ENCODE results near the gene EPB41. TPM values are rescaled to one million over a fixed set of nuclear protein-coding genes. Genes with fewer than 3 reads are reported as not detected.

Gene EPB41
- total and polyA plus RNA-seq, 2 of the 4 experiments (the other 2 are of a cell fraction): 4.6 to 10.0 TPM

- Histone ChIP-seq H2BK120ac (ENCODE audit: low read depth, low read length) (no peak overlapping the region), H3K27ac (ENCODE audit: insufficient read depth, low read length) (no peak overlapping the region), H2BK20ac (ENCODE audit: low read depth, low read length) (no peak overlapping the region), H2BK5ac (ENCODE audit: low read depth, low read length, poor library complexity, severe bottlenecking) (no peak overlapping the region), H2AFZ (replicated peaks; ENCODE audit: low read length, poor library complexity) (peak overlapping the region; percentile 89), H3K4me3 (ENCODE audit: insufficient read depth, low read depth, low read length) (peak overlapping the region; percentile 40), H4K91ac (ENCODE audit: insufficient read depth, low read depth, low read length) (no peak overlapping the region; the same call in 1 of the 2 replicates), H3K4me2 (ENCODE audit: low read depth, low read length) (peak overlapping the region; percentile 90), H3K79me1 (ENCODE audit: low read depth in 1 of 2, low read length in 2 of 2) (no peaks in the 10 kb centered on the region), H3K14ac (replicated peaks; ENCODE audit: low read depth, low read length) (peak overlapping the region; percentile 31; the same call in 1 of the 2 replicates), H2AK5ac (ENCODE audit: low read depth, low read length) (no peak overlapping the region), H3K4ac (ENCODE audit: low read depth, low read length) (peak overlapping the region; percentile 58), H3K23ac (ENCODE audit: low read depth, low read length) (no peak overlapping the region), H3K9me3 (ENCODE audit: control insufficient read depth, insufficient read depth, low read length) (no peaks in the 10 kb centered on the region), H2AK9ac (replicated peaks; ENCODE audit: low read depth, low read length, poor library complexity) (peak overlapping the region; percentile 1), H3K9me1 (ENCODE audit: insufficient read depth, low read length) (0 out of 2 replicates have a peak, but pooled peaks cover 3% of the 10 kb centered on the region), H3K56ac (ENCODE audit: extremely low read depth, insufficient read depth, low read length) (no peak overlapping the region), H4K8ac (ENCODE audit: low read depth in 2 of 2, low read length in 2 of 2) (peak overlapping the region; percentile 76 to 83; a peak in 3 of 4 replicates), H2BK15ac (ENCODE audit: low read depth, low read length) (0 out of 3 replicates have a peak overlapping the region, but pooled peaks have one; percentile 10), H3K18ac (ENCODE audit: low read depth, low read length) (no peak overlapping the region; the same call in 1 of the 2 replicates), H3K4me1 (ENCODE audit: control insufficient read depth, insufficient read depth, low read length) (peaks cover 5% of the 10 kb centered on the region; the same call in 1 of the 2 replicates), H4K5ac (ENCODE audit: low read depth, low read length) (no peak overlapping the region; the same call in 1 of the 2 replicates), H3K36me3 (ENCODE audit: control insufficient read depth, insufficient read depth, low read length) (no peaks in the 10 kb centered on the region), H3K27me3 (ENCODE audit: control insufficient read depth, insufficient read depth, low read length) (no peaks in the 10 kb centered on the region), H4K20me1 (ENCODE audit: insufficient read depth, low read length) (no peaks in the 10 kb centered on the region), H3K9ac (ENCODE audit: low read depth, low read length) (peak overlapping the region; percentile 25)
- in situ Hi-C loops (cut with MboI; ENCODE audit: low sequenced_read_pairs) (no loop called here), dilution Hi-C loops (cut with HindIII; ENCODE audit: low sequenced_read_pairs, unreplicated experiment) (no loop called here), intact Hi-C loops (cut with micrococcal nuclease) (no loop called here)
- POLR2A ChIA-PET (ENCODE audit: unreplicated experiment): interaction anchor here (0.6 to 0.7 kb wide), 2 partner anchors 13 to 15 kb away, joined by 3 to 4 read pairs; no protein-coding TSS in a partner anchor
- BruUV-seq (replicated peaks): no TSS peak
- TF ChIP-seq FOS (IDR thresholded peaks at IDR 0.05; ENCODE audit: low read depth, low read length) (no peak), SMC3 (IDR thresholded peaks at IDR 0.05; ENCODE audit: low read depth, low read length) (no peak), MAZ (IDR thresholded peaks at IDR 0.05; ENCODE audit: borderline replicate concordance, low read depth, low read length) (no peak)
- CTCF ChIA-PET: interaction anchor here (0.6 to 1.7 kb wide), 2 partner anchors 19 to 1135 kb away, joined by 4 to 7 read pairs; no protein-coding TSS in a partner anchor
- WGBS, 2 experiments (ENCODE audit: extremely low coverage in 2 of 2, insufficient read length in 1 of 2): 70% methylated on average over 2 of the region's 10 CpGs; no CpG with 5 or more reads in 1 of the 2 experiments
- DNase-seq (no peak), ATAC-seq (ENCODE audit: low read depth) (no peak)
These were observed 562 bp upstream of the EPB41 start for GRCh38 chr1:28913786-28914227.

Data from IMR-90 (cell line).